ENCODE measurements around the gene KCNAB1. TPM values are rescaled to one million over a fixed set of nuclear protein-coding genes. Genes with fewer than 3 reads are reported as not detected.

Gene KCNAB1
- total RNA-seq, 2 experiments from 2014 or later: not detected

GRCh38 chr3:156581954-156582353 lies 461.6 kb downstream of the KCNAB1 start:
- TF ChIP-seq CTCF (conservative IDR thresholded peaks at IDR 0.05; ENCODE audit: low read length): no peak
- no peak for TF ChIP-seq EZH2phosphoT487 (IDR thresholded peaks at IDR 0.05; ENCODE audit: borderline replicate concordance, low read depth, low read length)
- no peaks in the 10 kb centered on the region for H3K79me2 ChIP-seq (ENCODE audit: insufficient read depth, low read depth, low read length)
- DNase-seq (ENCODE audit: low spot score): no peak
- no peaks in the 10 kb centered on the region for H3K36me3 ChIP-seq (ENCODE audit: insufficient read depth, low read length)
- H3K4me3 ChIP-seq (ENCODE audit: low read depth, low read length, poor library complexity, severe bottlenecking): no peak overlapping the region
- H3K9me3 ChIP-seq (ENCODE audit: low read length): no peaks in the 10 kb centered on the region
- intact Hi-C loops (cut with micrococcal nuclease; ENCODE audit: unreplicated experiment): no loop called here
- peaks cover 9% of the 10 kb centered on the region for H3K4me1 ChIP-seq (ENCODE audit: insufficient read depth, low read length, poor library complexity, severe bottlenecking)
- no peak overlapping the region for H2AFZ ChIP-seq (ENCODE audit: low read length)
- no peak overlapping the region for H3K27ac ChIP-seq (ENCODE audit: low read depth, low read length, poor library complexity, severe bottlenecking)
- H4K20me1 ChIP-seq (ENCODE audit: insufficient read depth, low read length): no peaks in the 10 kb centered on the region
- no TSS peak for BruUV-seq (replicated peaks)
- H3K4me2 ChIP-seq (ENCODE audit: low read length): no peak overlapping the region
- ChIA-PET POLR2A (interaction anchor here (1.2 to 1.6 kb wide), 2 partner anchors 11 to 28 kb away, joined by 6 to 7 read pairs; no protein-coding TSS in a partner anchor), CTCF (ENCODE audit: unreplicated experiment) (no interaction called here)
- H3K9me2 ChIP-seq (ENCODE audit: insufficient read depth, low read length): no peaks in the 10 kb centered on the region

- ChIA-PET POLR2A (interaction anchor here (0.6 to 2.0 kb wide), 5 partner anchors 12 to 624 kb away, joined by 3 to 7 read pairs (median 4); no protein-coding TSS in a partner anchor), CTCF (ENCODE audit: unreplicated experiment) (no interaction called here)
- no peak overlapping the region for H2AFZ ChIP-seq (ENCODE audit: low read length)
- no peak for TF ChIP-seq CTCF (conservative IDR thresholded peaks at IDR 0.05; ENCODE audit: low read length)
- no peak for TF ChIP-seq EZH2phosphoT487 (IDR thresholded peaks at IDR 0.05; ENCODE audit: borderline replicate concordance, low read depth, low read length)
- H4K20me1 ChIP-seq (ENCODE audit: insufficient read depth, low read length): no peaks in the 10 kb centered on the region
- intact Hi-C loops (cut with micrococcal nuclease; ENCODE audit: unreplicated experiment): no loop called here
- no TSS peak for BruUV-seq (replicated peaks)
- H3K79me2 ChIP-seq (ENCODE audit: insufficient read depth, low read depth, low read length): no peaks in the 10 kb centered on the region
- H3K4me2 ChIP-seq (ENCODE audit: low read length): no peak overlapping the region
- no peaks in the 10 kb centered on the region for H3K9me3 ChIP-seq (ENCODE audit: low read length)
- H3K36me3 ChIP-seq (ENCODE audit: insufficient read depth, low read length): no peaks in the 10 kb centered on the region
- no peak overlapping the region for H3K27ac ChIP-seq (ENCODE audit: low read depth, low read length, poor library complexity, severe bottlenecking)
- H3K9me2 ChIP-seq (ENCODE audit: insufficient read depth, low read length): no peaks in the 10 kb centered on the region
- H3K4me3 ChIP-seq (ENCODE audit: low read depth, low read length, poor library complexity, severe bottlenecking): no peak overlapping the region
- DNase-seq (ENCODE audit: low spot score): no peak
- peaks cover 16% of the 10 kb centered on the region for H3K4me1 ChIP-seq (ENCODE audit: insufficient read depth, low read length, poor library complexity, severe bottlenecking)
Observed at GRCh38 chr3:156582532-156583183, 462.3 kb downstream of the KCNAB1 start.

GRCh38 chr3:156583469-156583868 lies 463.1 kb downstream of the KCNAB1 start:
- no peaks in the 10 kb centered on the region for H3K9me3 ChIP-seq (ENCODE audit: low read length)
- H2AFZ ChIP-seq (ENCODE audit: low read length): peak overlapping the region; percentile 17; the same call in 1 of the 2 replicates
- H3K4me3 ChIP-seq (ENCODE audit: low read depth, low read length, poor library complexity, severe bottlenecking): no peak overlapping the region
- no peaks in the 10 kb centered on the region for H3K36me3 ChIP-seq (ENCODE audit: insufficient read depth, low read length)
- H3K4me1 ChIP-seq (ENCODE audit: insufficient read depth, low read length, poor library complexity, severe bottlenecking): peaks cover 20% of the 10 kb centered on the region
- ChIA-PET POLR2A (interaction anchor here (0.7 to 2.0 kb wide), 7 partner anchors 10 to 505 kb away, joined by 3 to 7 read pairs (median 4); no protein-coding TSS in a partner anchor), CTCF (ENCODE audit: unreplicated experiment) (no interaction called here)
- intact Hi-C loops (cut with micrococcal nuclease; ENCODE audit: unreplicated experiment): no loop called here
- no peak overlapping the region for H3K27ac ChIP-seq (ENCODE audit: low read depth, low read length, poor library complexity, severe bottlenecking)
- no peak overlapping the region for H3K4me2 ChIP-seq (ENCODE audit: low read length)
- H3K79me2 ChIP-seq (ENCODE audit: insufficient read depth, low read depth, low read length): no peaks in the 10 kb centered on the region
- TF ChIP-seq EZH2phosphoT487 (IDR thresholded peaks at IDR 0.05; ENCODE audit: borderline replicate concordance, low read depth, low read length) (no peak), CTCF (conservative IDR thresholded peaks at IDR 0.05; ENCODE audit: low read length) (no peak)
- H4K20me1 ChIP-seq (ENCODE audit: insufficient read depth, low read length): no peaks in the 10 kb centered on the region
- DNase-seq (ENCODE audit: low spot score): no peak
- H3K9me2 ChIP-seq (ENCODE audit: insufficient read depth, low read length): no peaks in the 10 kb centered on the region
- no TSS peak for BruUV-seq (replicated peaks)

All from OCI-LY7 (cell line).